Testis (tissue), 2 donors: ENCODE results near the gene SMAD6.

Experiments
- CTCF ChIP-seq, 3 experiments: fragments of 450-650 bp in 2 of 3; fragments of 200-600 bp in 1 of 3; sonication (generic) in 1 of 3; IDR thresholded peaks; one replicate each; pipeline ENCODE4 v1.5.1; 2016 to 2019; ENCODE audit warnings: antibody characterized with exemption in 3 of 3, mild to moderate bottlenecking in 2 of 3, moderate library complexity in 1 of 3
- POLR2A ChIP-seq: fragments of 450-650 bp; IDR thresholded peaks from one replicate; pipeline ENCODE4 v1.6.1; 2017; ENCODE audit warnings: antibody characterized with exemption, mild to moderate bottlenecking, moderate library complexity

- TF ChIP-seq CTCF (IDR thresholded peaks at IDR 0.05) (no peak), POLR2A (no peak)
Observed at GRCh38 chr15:66782785-66783184, 80.7 kb downstream of the SMAD6 start.
